ENCODE measurements around the gene ITGAX. TPM values are rescaled to one million over a fixed set of nuclear protein-coding genes. Genes with fewer than 3 reads are reported as not detected.

Gene ITGAX
- total RNA-seq, 1 donor from 2014 or later = not detected

- no peak for DNase-seq (ENCODE audit: low spot score)
- TF ChIP-seq CTCF (IDR thresholded peaks at IDR 0.05; ENCODE audit: unreplicated experiment) = no peak
- no peaks in the 10 kb centered on the region for H3K4me1 Mint-ChIP-seq (ENCODE audit: unreplicated experiment)
- H3K9me3 Mint-ChIP-seq (ENCODE audit: unreplicated experiment) = no peaks in the 10 kb centered on the region
- no peak within 1 kb of the TSS for H3K4me3 Mint-ChIP-seq (ENCODE audit: unreplicated experiment)
- H3K36me3 Mint-ChIP-seq (ENCODE audit: low read depth, unreplicated experiment) = peaks cover 4% of the 10 kb centered on the region
- peaks cover 8% of the 10 kb centered on the region for H3K27me3 Mint-ChIP-seq (ENCODE audit: unreplicated experiment)
- no peak within 1 kb of the TSS for H3K27ac Mint-ChIP-seq (ENCODE audit: unreplicated experiment)
These were observed 73.3 kb downstream of the ITGAX start, which contains the start of gene COX6A2 for GRCh38 chr16:31428279-31428597. TSS of gene COX6A2 (minus strand) at chr16:31428360. CDS start at chr16:31428325, 35 bp downstream.

GRCh38 chr16:31428638-31429247 is 73.8 kb downstream of the ITGAX start:
- H3K4me1 Mint-ChIP-seq (ENCODE audit: unreplicated experiment) = no peaks in the 10 kb centered on the region
- no peak for DNase-seq (ENCODE audit: low spot score)
- H3K4me3 Mint-ChIP-seq (ENCODE audit: unreplicated experiment) = no peak overlapping the region
- H3K27me3 Mint-ChIP-seq (ENCODE audit: unreplicated experiment) = peaks cover 8% of the 10 kb centered on the region
- H3K27ac Mint-ChIP-seq (ENCODE audit: unreplicated experiment) = no peak overlapping the region
- peaks cover 4% of the 10 kb centered on the region for H3K36me3 Mint-ChIP-seq (ENCODE audit: low read depth, unreplicated experiment)
- no peak for TF ChIP-seq CTCF (IDR thresholded peaks at IDR 0.05; ENCODE audit: unreplicated experiment)
- no peaks in the 10 kb centered on the region for H3K9me3 Mint-ChIP-seq (ENCODE audit: unreplicated experiment)

GRCh38 chr16:31429314-31429713 is 74.3 kb downstream of the ITGAX start:
- Mint-ChIP-seq H3K27ac (ENCODE audit: unreplicated experiment) (no peak overlapping the region), H3K9me3 (ENCODE audit: unreplicated experiment) (no peaks in the 10 kb centered on the region), H3K36me3 (ENCODE audit: low read depth, unreplicated experiment) (peaks cover 4% of the 10 kb centered on the region), H3K27me3 (ENCODE audit: unreplicated experiment) (peaks cover 8% of the 10 kb centered on the region), H3K4me1 (ENCODE audit: unreplicated experiment) (no peaks in the 10 kb centered on the region), H3K4me3 (ENCODE audit: unreplicated experiment) (no peak overlapping the region)
- no peak for DNase-seq (ENCODE audit: low spot score)
- no peak for TF ChIP-seq CTCF (IDR thresholded peaks at IDR 0.05; ENCODE audit: unreplicated experiment)

- Mint-ChIP-seq H3K4me3 (ENCODE audit: unreplicated experiment) (no peak overlapping the region), H3K36me3 (ENCODE audit: low read depth, unreplicated experiment) (peaks cover 4% of the 10 kb centered on the region), H3K27ac (ENCODE audit: unreplicated experiment) (no peak overlapping the region), H3K9me3 (ENCODE audit: unreplicated experiment) (no peaks in the 10 kb centered on the region), H3K27me3 (ENCODE audit: unreplicated experiment) (peaks cover 6% of the 10 kb centered on the region), H3K4me1 (ENCODE audit: unreplicated experiment) (no peaks in the 10 kb centered on the region)
- no peak for TF ChIP-seq CTCF (IDR thresholded peaks at IDR 0.05; ENCODE audit: unreplicated experiment)
- no peak for DNase-seq (ENCODE audit: low spot score)
These were observed 74.8 kb downstream of the ITGAX start for GRCh38 chr16:31429796-31430195.

- DNase-seq (ENCODE audit: low spot score) = no peak
- Mint-ChIP-seq H3K9me3 (ENCODE audit: unreplicated experiment) (no peaks in the 10 kb centered on the region), H3K27me3 (ENCODE audit: unreplicated experiment) (peaks cover 4% of the 10 kb centered on the region), H3K4me1 (ENCODE audit: unreplicated experiment) (no peaks in the 10 kb centered on the region), H3K27ac (ENCODE audit: unreplicated experiment) (no peak overlapping the region), H3K4me3 (ENCODE audit: unreplicated experiment) (no peak overlapping the region), H3K36me3 (ENCODE audit: low read depth, unreplicated experiment) (peaks cover 4% of the 10 kb centered on the region)
- TF ChIP-seq CTCF (IDR thresholded peaks at IDR 0.05; ENCODE audit: unreplicated experiment) = no peak
These were observed 75.5 kb downstream of the ITGAX start for GRCh38 chr16:31430380-31431052.

Data from endothelial cell (in vitro differentiated cells).